H7 (cell line): ENCODE measurements around the gene PAPSS1. TPM values are rescaled to one million over a fixed set of nuclear protein-coding genes. Genes with fewer than 3 reads are reported as not detected.

ENCODE experiments used
- DNase-seq: peaks from one replicate; pipeline ENCODE4 v3.0.0; 2012
- H3K27me3 ChIP-seq: 2 replicates; pipeline ENCODE4 v1.6.0; 2011; ENCODE audit warnings: mild to moderate bottlenecking, low read length; ENCODE audit not compliant: control insufficient read depth, insufficient read depth
- H3K36me3 ChIP-seq: replicated peaks from 2 replicates; pipeline ENCODE4 v1.5.1; 2011; ENCODE audit warnings: low read length; ENCODE audit not compliant: control insufficient read depth, insufficient read depth
- H3K4me3 ChIP-seq: 2 replicates; pipeline ENCODE4 v1.5.1; 2011; ENCODE audit warnings: low read depth, mild to moderate bottlenecking, control low read depth, low read length, moderate library complexity; ENCODE audit not compliant: insufficient read depth
- total RNA-seq: library from RNA; depleted of rRNA; stranded (reverse); fragments of >200 nt; shearing (Covaris generic); gene quantifications from 2 replicates; pipeline ENCODE4 v1.2.3, GENCODE V29; 2014; rRNA removed

PAPSS1 gene
- 53.6 and 63.0 TPM in 2 replicates for total RNA-seq

- H3K4me3 ChIP-seq: peak within 1 kb of the TSS; percentile 86
- DNase-seq: peak; percentile 96
- no peaks in the 10 kb centered on the region; the same call in 1 of the 2 replicates for H3K36me3 ChIP-seq
- no peaks in the 10 kb centered on the region; the same call in 1 of the 2 replicates for H3K27me3 ChIP-seq
Measured at GRCh38 chr4:107719922-107720722, at the start of gene PAPSS1. Gene PAPSS1 (minus strand): TSS chr4:107720234. CDS start chr4:107720179, 55 bp downstream.

DNA sequence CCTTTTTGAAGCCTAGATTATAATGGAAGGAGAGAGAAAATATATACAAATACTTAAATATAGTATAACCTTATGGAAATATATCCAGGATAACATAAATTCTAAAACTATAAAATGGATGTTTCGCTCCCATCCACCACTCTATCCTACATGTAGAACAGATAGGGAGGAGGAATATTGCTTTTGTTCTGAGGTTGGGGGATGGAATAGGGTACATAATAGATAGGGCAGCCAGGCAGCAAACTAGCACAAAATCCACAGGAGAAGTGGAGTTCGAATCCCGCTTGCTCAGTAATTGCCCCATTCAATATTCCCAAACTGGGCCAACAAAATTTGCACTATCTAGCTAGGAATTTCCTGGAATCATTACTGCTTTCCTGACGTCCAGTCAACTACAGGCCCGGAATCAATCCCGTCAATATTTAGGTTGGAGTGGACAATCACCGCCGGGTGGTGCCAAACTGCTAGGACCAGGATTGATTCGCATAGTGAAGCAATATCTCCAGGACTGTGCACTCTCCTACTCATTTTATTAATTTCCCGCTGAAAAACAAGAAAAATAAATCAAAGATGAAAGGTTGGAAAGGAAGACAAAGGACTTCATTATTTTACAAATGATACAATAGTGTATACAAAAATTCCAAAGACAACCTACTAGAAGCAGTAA lies 40.4 kb upstream of the PAPSS1 start:
- no peak overlapping the region for H3K4me3 ChIP-seq
- no peak for DNase-seq
- H3K27me3 ChIP-seq: no peaks in the 10 kb centered on the region
- H3K36me3 ChIP-seq: no peaks in the 10 kb centered on the region

DNA sequence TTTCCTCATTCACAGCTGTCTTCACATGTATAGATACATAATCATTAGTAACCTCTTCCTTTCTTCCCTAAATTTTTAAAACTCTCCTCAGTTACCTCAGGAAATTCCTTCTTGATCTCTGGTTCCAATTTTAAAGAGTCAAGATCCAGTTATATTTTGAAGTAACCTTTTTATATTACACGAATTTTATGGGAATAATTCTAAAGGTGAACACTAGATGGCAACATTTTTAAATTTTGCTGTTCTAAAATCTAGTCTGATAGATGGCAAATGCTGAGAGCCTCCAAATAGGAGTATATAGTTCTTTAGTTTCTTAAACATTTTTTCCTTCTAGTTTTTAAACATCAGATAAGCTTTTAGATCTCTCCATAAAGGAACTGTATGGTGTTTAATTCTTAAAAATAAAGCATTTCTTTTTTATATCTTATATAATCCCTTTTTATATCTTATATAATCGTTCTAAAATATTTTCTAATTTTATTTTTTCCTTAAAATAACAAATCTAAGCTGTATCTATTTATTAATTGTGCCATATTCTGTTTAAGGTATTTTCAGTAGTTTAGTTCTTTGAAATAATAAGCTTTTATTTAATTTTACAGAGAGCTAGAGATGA lies 37.9 kb upstream of the PAPSS1 start:
- no peak overlapping the region for H3K4me3 ChIP-seq
- no peaks in the 10 kb centered on the region for H3K27me3 ChIP-seq
- no peaks in the 10 kb centered on the region for H3K36me3 ChIP-seq
- no peak for DNase-seq

GRCh38 chr4:107757283-107757682 lies 37.2 kb upstream of the PAPSS1 start:
- Histone ChIP-seq H3K27me3 (no peaks in the 10 kb centered on the region), H3K4me3 (no peak overlapping the region), H3K36me3 (no peaks in the 10 kb centered on the region)
- DNase-seq: no peak

DNA sequence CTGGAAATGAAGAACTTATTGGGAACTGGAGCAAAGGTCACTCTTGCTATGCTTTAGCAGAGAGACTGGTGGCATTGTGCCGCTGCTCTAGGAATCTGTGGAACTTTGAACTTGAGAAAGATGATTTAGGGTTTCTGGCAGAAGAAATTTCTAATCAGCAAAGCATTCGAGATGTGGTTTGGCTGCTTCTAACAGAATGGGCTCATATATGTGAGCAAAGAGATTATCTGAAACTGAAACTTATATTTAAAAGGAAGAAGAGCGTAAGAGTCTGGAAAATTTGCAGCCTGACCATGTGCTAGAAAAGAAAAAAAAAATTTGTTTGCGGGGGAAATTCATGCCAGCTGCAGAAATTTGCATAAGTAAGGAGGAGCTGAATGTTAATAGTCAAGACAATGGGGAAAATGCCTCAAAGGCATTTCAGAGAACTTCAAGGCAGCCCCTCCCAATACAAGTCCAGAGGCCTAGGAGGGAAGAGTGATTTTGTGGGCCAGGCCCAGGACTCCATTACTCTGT lies 35.9 kb upstream of the PAPSS1 start:
- Histone ChIP-seq H3K36me3 (no peaks in the 10 kb centered on the region), H3K4me3 (no peak overlapping the region), H3K27me3 (no peaks in the 10 kb centered on the region)
- DNase-seq: no peak

DNA sequence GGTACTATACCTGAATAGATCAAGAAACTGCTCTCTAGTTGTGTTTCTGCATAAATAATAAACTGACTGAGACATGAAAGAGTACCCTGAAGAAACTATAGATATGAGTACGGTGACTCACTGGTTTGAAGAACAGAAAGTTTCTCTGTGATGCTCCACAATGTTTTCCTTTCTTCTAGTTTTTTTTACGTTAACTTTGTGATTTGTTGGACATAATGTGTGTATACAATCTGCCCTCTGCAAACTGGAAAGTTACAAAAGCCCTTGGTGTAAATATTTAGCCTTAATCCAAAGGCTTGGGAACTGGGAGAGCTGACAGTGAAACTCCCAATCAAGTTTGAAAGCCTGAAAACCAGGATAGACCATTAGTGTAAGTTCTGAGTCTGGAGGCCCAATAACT lies 31.6 kb upstream of the PAPSS1 start:
- no peak overlapping the region for H3K4me3 ChIP-seq
- no peak for DNase-seq
- no peaks in the 10 kb centered on the region; the same call in 1 of the 2 replicates for H3K27me3 ChIP-seq
- H3K36me3 ChIP-seq: no peaks in the 10 kb centered on the region

DNA sequence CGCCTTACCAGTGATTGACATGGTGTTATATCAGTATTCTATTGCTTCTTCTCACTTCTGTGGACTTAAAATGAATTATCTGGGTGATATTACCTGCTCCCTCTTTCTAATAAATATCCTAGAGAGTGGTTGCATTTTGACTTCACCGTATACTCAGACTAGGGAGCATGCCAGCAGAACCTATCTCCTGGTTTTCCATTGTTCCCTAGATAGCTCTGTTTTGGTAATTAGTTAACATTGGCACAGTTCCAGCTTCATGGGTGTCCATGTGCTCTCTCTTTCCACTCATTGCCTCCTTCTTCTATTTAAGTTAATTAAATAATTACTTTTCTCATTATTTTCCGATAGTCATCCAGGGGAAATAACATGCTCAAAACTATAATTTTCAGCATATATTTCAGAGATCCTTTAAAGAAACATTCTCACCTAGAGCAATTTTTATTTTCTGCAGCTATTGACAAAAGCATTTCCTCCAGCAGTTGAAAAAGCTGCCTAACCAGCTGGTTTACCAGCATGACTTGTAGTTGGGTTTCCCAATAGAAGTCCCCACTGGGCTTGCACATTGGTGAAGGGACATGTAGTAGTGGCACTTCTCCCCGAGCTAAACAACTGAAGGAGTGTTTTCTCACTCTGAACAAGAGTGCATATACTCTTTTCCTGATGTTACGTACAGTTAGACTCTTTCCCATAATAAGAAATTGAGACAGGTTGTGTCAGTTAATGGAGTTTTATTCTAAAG lies 27.9 kb upstream of the PAPSS1 start:
- no peak overlapping the region for H3K4me3 ChIP-seq
- no peak for DNase-seq
- no peaks in the 10 kb centered on the region for H3K36me3 ChIP-seq
- H3K27me3 ChIP-seq: no peaks in the 10 kb centered on the region; the same call in 1 of the 2 replicates

DNA sequence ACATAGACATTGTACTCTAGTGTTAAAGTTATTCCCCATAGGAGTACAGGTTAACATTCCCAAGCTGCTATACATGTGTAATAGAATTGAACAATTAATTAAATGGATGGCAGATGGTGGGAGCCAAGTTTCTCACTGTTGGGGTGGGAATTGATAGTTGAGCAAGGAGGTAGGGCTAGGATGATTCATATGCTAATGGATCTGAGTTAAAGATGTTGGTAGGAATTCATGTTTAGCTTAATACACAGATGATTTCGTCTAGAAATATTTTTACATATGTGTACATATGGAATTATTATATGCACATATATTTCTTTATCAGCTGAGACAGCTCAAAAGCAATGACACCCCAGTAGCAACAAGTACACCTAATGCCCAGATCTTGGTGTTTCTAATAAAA lies 26.1 kb upstream of the PAPSS1 start:
- DNase-seq: no peak
- H3K4me3 ChIP-seq: no peak overlapping the region
- no peaks in the 10 kb centered on the region for H3K36me3 ChIP-seq
- no peaks in the 10 kb centered on the region; the same call in 1 of the 2 replicates for H3K27me3 ChIP-seq

- Histone ChIP-seq H3K4me3 (no peak overlapping the region), H3K27me3 (no peaks in the 10 kb centered on the region; the same call in 1 of the 2 replicates), H3K36me3 (no peaks in the 10 kb centered on the region)
- DNase-seq: no peak
Measured at GRCh38 chr4:107744532-107744931, 24.5 kb upstream of the PAPSS1 start.

DNA sequence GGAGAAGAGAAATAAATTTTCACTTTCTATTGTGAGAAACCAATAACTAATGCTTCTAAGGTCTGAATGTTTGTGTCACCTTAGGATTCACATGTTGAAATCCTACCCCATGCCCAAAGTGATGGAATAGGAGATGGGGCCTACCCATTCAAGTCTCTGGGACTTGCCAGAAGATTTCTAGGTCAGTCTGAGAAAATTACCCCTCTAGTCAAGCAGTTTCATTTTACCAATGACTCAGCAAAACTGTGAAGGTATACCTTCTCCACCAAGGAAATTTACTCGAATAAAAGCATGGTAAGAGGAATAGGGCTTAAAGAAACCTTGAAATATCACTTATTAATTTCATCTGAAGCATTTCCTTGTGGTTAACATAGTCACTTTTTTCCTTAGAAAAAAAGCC lies 23.5 kb upstream of the PAPSS1 start:
- DNase-seq: no peak
- H3K4me3 ChIP-seq: no peak overlapping the region
- H3K36me3 ChIP-seq: no peaks in the 10 kb centered on the region
- no peaks in the 10 kb centered on the region; the same call in 1 of the 2 replicates for H3K27me3 ChIP-seq

DNA sequence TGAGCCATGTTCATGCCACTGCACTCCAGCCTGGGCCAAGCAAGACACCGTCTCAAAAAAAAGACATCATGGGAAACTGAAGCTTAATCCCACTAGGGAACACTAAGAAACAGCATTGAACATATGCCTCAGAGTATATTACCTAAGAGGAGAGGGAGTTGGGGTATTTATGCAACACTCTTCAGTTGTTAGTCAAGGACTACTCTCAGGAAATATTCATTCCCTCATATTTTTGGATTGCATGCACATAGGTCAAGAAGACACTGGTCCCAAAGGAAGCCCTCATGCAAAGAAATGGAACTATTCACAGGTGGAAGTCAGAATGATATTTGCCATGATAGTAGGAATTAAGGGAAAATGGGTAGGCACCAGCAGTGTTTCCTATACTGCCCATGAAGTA lies 22.8 kb upstream of the PAPSS1 start:
- H3K36me3 ChIP-seq: no peaks in the 10 kb centered on the region

DNA sequence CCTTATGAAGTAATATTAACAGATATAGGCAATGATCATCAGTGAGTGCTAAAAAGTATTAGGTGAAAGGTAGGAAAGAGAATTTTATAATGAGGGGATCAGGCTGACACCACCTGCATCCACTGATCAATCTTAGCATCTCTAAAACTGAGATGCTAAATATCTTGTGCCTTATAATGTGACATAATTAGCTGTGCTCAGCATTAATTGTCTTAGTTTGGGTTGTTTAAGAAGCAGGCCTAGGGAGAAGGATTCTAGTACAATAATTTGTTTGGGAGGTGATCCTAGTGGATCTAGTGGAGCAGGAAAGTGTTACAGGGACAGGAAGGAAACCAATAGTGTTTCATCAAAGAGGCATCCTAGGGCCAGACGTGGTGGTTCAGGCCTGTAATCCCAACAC lies 22.2 kb upstream of the PAPSS1 start:
- no peak overlapping the region for H3K4me3 ChIP-seq
- DNase-seq: no peak
- H3K27me3 ChIP-seq: no peaks in the 10 kb centered on the region
- no peaks in the 10 kb centered on the region for H3K36me3 ChIP-seq

More for the DNA sequence above, 22.8 kb upstream of the PAPSS1 start:
- no peaks in the 10 kb centered on the region for H3K27me3 ChIP-seq
- no peak overlapping the region for H3K4me3 ChIP-seq
- DNase-seq: no peak

GRCh38 chr4:107740950-107741701 lies 21.1 kb upstream of the PAPSS1 start:
- Histone ChIP-seq H3K4me3 (no peak overlapping the region), H3K27me3 (no peaks in the 10 kb centered on the region), H3K36me3 (no peaks in the 10 kb centered on the region)
- no peak for DNase-seq
